ENCODE results near the gene HOXA9. TPM values are rescaled to one million over a fixed set of nuclear protein-coding genes. Genes with fewer than 3 reads are reported as not detected.
A peak's percentile ranks its signal among the peaks of the same experiment; 100 is the strongest.

The HOXA9 gene
- total RNA-seq, 2 donors from 2014 or later: not detected

DNA sequence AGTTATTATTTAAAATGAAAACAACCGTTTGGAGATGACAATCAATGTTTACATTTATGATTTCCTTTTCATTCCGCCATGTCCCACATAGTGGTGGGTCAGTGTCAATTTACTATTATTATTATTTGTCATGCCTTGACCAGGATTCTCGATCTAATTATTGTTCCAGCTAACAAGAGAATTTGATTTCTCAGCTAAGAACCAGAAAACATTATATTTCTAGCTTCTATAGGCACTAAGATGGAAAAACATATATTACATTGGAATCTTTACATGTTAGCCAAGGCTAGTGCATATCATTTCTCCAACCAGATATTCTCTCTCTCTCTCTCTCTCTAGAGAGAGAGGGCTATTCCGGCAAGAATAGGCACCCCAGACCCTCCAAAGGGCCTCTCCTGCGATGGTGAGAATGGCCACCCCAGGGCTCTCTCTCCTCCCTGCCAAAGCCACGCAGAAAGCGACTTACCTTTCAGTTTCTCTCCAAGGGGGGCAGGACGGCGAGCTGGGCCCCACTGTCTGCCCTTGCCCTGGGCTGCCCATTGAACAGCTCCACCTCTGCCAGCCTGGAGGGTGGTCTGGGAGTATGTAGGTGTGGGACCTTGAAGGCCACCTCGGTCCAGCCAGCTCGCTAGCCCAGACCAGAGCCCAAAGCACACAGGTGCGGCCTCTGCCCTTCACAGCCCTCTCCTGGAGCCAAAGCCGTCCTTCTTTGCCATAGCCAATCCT lies 15.3 kb downstream of the HOXA9 start:
- DNase-seq (ENCODE audit: low spot score) (no peak), ATAC-seq (ENCODE audit: insufficient number of reproducible peaks, low FRiP score, low read depth) (no peak)
- peak overlapping the region; percentile 61 to 85 for H3K27ac ChIP-seq
- H3K9me3 ChIP-seq: no peaks in the 10 kb centered on the region
- no peak for TF ChIP-seq CTCF (IDR thresholded peaks at IDR 0.05)
- no peaks in the 10 kb centered on the region for H3K27me3 ChIP-seq (replicated peaks; ENCODE audit: insufficient read depth)
- H3K4me1 ChIP-seq (ENCODE audit: control insufficient read depth in 1 of 2, low read depth in 2 of 2): peaks cover 8 to 49% of the 10 kb centered on the region in 2 donors
- H3K36me3 ChIP-seq: peaks cover 5% of the 10 kb centered on the region
- peak overlapping the region; percentile 71 for H3K4me3 ChIP-seq

DNA sequence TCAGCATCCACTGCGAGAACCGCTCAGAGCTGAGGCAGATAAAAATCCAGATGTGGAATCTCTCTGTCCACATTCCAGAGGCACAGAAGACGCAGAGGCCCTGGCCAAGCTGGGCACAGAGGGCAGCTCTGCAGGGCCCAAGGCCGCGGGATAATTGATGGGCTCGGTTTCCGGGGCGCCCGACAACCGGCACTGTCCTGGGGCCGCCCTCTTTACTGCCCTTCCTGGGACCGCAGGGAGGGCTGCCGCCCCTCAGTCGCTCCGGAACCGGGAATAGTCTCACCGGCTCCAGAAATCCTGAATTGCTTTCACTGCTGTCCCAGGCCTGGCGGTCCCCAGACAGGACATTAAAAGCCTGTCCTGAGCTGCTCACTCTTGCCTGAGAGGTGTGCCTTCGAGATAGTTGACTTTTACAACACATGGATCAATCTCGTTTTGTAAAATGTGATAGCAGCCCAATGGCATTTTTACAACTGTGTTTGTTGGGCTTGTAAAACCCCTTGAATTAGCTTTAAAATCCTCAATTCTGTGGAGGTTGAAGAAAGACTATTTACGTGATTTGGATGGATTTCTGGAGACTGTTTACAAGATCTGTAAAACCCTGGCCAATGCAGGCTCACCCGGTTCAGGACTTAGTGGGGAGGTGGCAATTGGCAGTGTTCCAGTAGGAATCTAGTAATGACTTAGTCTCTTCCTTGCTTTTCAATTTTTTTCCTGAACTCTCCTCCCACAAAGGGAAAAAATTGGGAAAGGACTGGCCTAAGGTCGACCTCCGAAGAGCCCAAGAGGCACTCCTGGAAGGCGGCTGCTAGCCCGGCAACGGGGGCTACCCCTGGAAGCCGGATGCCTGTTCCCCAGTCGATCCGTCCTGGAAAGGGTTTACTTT lies 16.3 kb downstream of the HOXA9 start:
- ATAC-seq (ENCODE audit: insufficient number of reproducible peaks, low FRiP score, low read depth) (no peak), DNase-seq (ENCODE audit: low spot score) (no peak)
- Histone ChIP-seq H3K4me3 (peak overlapping the region; percentile 71), H3K4me1 (ENCODE audit: control insufficient read depth in 1 of 2, low read depth in 2 of 2) (peaks cover 5 to 47% of the 10 kb centered on the region in 2 donors), H3K27ac (peak overlapping the region; percentile 64 to 89), H3K27me3 (replicated peaks; ENCODE audit: insufficient read depth) (no peaks in the 10 kb centered on the region), H3K9me3 (no peaks in the 10 kb centered on the region), H3K36me3 (peaks cover 8% of the 10 kb centered on the region)
- no peak for TF ChIP-seq CTCF (IDR thresholded peaks at IDR 0.05)

GRCh38 chr7:27148031-27148755 lies 17.1 kb downstream of the HOXA9 start:
- DNase-seq (ENCODE audit: low spot score): no peak
- Histone ChIP-seq H3K4me1 (ENCODE audit: control insufficient read depth in 1 of 2, low read depth in 2 of 2) (peaks cover 5 to 47% of the 10 kb centered on the region in 2 donors), H3K36me3 (peaks cover 8% of the 10 kb centered on the region), H3K27ac (peak overlapping the region; percentile 64 to 89), H3K9me3 (no peaks in the 10 kb centered on the region), H3K4me3 (peak overlapping the region; percentile 71), H3K27me3 (replicated peaks; ENCODE audit: insufficient read depth) (no peaks in the 10 kb centered on the region)
- no peak for TF ChIP-seq CTCF (IDR thresholded peaks at IDR 0.05)
- ATAC-seq (ENCODE audit: insufficient number of reproducible peaks, low FRiP score, low read depth): no peak

GRCh38 chr7:27147199-27148030 lies 17.9 kb downstream of the HOXA9 start, which contains the start of gene HOXA6:
HOXA6 (minus strand) TSS chr7:27147774; CDS start chr7:27147749, 25 bp downstream.
- H3K4me1 ChIP-seq (ENCODE audit: control insufficient read depth in 1 of 2, low read depth in 2 of 2): peaks cover 5 to 40% of the 10 kb centered on the region in 2 donors
- peak within 1 kb of the TSS; percentile 71 for H3K4me3 ChIP-seq
- no peaks in the 10 kb centered on the region for H3K9me3 ChIP-seq
- peaks cover 8% of the 10 kb centered on the region for H3K36me3 ChIP-seq
- H3K27me3 ChIP-seq (replicated peaks; ENCODE audit: insufficient read depth): no peaks in the 10 kb centered on the region
- no peak for TF ChIP-seq CTCF (IDR thresholded peaks at IDR 0.05)
- ATAC-seq (ENCODE audit: insufficient number of reproducible peaks, low FRiP score, low read depth) (no peak), DNase-seq (ENCODE audit: low spot score) (no peak)
- peak within 1 kb of the TSS; percentile 64 to 89 for H3K27ac ChIP-seq
